Loucy (cell line): ENCODE measurements around the gene KRTAP19-7.

ENCODE experiments used
- CTCF ChIP-seq: fragments of 200-600 bp; sonication (generic); conservative IDR thresholded peaks from 2 replicates; pipeline ENCODE4 v1.5.1; 2014; ENCODE audit warnings: mild to moderate bottlenecking, antibody characterized with exemption, low read length
- EZH2phosphoT487 ChIP-seq: fragments of 200-600 bp; IDR thresholded peaks from 2 replicates; pipeline ENCODE4 v1.6.1; 2018; ENCODE audit warnings: antibody characterized with exemption, mild to moderate bottlenecking, moderate library complexity, borderline replicate concordance

- TF ChIP-seq CTCF (no peak), EZH2phosphoT487 (no peak)
These were observed 2.0 kb upstream of the KRTAP19-7 start for GRCh38 chr21:30563072-30563471.
